Neural progenitor cell (in vitro differentiated cells): ENCODE data around the gene WDTC1.

ENCODE experiments used
- EZH2 ChIP-seq: fragments of 200-600 bp; sonication (generic); IDR thresholded peaks from 2 replicates; pipeline ENCODE4 v1.6.1; 2017; ENCODE audit warnings: antibody characterized with exemption, mild to moderate bottlenecking, moderate library complexity
- TF ChIP-seq, protein P1 (sequence below): fragments of 200-600 bp; sonication (generic); IDR thresholded peaks from 2 replicates; pipeline ENCODE4 v1.5.1; 2017; ENCODE audit warnings: antibody characterized with exemption, mild to moderate bottlenecking

DNA sequence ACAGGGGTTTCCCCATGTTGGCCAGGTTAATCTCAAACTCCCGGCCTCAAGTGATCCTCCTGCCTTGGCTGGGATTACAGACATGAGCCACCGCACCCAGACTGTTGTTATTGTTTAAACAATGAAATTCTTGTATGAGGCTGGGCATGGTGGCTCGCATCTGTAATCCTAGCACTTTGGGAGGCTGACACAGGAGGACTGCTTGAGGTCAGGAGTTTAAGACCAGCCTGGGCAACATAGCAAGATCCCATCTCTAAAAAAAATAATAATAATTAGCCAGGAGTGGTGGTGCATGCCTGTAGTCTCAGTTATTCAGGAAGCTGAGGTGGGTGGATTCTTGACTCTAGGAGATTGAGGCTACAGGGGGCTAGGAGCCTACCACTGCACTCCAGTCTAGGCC, 6.7 kb upstream of the WDTC1 start:
- TF ChIP-seq, protein P1, sequence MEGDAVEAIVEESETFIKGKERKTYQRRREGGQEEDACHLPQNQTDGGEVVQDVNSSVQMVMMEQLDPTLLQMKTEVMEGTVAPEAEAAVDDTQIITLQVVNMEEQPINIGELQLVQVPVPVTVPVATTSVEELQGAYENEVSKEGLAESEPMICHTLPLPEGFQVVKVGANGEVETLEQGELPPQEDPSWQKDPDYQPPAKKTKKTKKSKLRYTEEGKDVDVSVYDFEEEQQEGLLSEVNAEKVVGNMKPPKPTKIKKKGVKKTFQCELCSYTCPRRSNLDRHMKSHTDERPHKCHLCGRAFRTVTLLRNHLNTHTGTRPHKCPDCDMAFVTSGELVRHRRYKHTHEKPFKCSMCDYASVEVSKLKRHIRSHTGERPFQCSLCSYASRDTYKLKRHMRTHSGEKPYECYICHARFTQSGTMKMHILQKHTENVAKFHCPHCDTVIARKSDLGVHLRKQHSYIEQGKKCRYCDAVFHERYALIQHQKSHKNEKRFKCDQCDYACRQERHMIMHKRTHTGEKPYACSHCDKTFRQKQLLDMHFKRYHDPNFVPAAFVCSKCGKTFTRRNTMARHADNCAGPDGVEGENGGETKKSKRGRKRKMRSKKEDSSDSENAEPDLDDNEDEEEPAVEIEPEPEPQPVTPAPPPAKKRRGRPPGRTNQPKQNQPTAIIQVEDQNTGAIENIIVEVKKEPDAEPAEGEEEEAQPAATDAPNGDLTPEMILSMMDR: no peak
- TF ChIP-seq EZH2: no peak
